Activated naive CD4-positive, alpha-beta T cell treated with anti-CD3 and anti-CD28 coated beads, Interleukin-2, amount 50 U/mL, for 16 hours (primary cell): Measurements from ENCODE around the gene MRRF.

Experiments used
- DNase-seq: peaks from one replicate; pipeline ENCODE4 v3.0.0-alpha.2; 2020

Gene MRRF

DNA sequence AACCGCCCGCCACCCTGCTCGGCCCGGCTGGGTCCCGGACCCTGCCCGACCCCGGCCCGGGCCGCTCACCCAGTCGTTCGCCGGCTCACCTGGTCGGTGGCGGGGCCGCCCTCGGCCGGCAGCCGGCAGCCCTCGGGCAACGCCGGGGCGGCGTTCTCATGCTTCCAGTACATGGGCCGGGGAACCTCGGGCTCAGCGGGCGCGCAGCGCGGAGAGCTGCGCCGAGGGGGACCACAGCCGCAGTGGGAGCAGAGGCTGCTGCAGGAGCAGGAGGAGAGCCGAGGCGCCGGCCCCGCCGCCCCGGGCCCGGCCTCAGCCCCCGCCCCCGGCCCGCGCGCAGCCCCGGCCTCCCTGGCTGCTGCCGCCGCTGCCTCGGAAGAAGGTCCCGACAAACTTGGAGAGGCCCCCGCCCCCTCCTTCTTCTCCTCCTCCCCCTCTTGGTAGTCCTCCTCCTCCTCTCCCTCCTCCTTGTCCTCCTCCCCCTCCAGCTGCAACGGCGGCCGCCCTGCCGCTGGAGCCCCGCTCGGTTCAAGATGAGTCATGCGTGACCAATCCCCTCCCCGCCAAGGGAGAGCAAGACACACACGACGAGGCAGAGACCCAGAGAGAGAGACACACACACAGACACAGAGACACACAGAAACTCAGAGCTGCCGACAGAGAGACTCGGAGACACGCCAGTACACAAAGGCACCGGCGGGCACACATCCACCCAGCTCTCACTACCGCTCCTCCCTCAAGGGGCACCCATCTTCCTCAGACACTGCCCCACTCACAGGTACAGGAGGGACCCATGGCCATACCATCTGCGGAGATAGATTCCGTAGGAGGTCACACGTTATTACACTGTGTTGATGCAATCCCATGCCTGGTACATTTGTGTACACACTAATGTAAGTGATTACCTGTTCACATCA is 35.9 kb upstream of the MRRF start, which contains the start of gene LHX6:
TSS of gene LHX6 (minus strand) at position 390 of the 917 bp plus-strand sequence. CDS start at position 173, 217 bp downstream.
- DNase-seq = no peak

DNA sequence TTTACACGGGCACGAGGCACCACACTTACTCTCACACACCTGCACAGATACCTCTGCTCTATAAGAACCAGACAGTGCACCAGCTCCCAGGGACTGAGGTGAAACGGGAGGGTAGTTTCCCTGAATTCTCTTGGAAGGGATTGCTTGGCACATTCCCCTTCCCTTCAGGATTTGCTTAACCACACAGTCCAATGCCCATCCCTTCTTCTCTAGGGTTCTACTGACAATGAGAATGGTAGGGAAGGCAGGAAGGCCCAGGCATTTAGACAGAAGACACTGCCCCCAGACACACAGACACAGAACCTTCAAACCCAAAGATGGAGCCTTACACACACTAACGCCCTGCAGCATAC is 35.2 kb upstream of the MRRF start:
- DNase-seq = no peak

DNA sequence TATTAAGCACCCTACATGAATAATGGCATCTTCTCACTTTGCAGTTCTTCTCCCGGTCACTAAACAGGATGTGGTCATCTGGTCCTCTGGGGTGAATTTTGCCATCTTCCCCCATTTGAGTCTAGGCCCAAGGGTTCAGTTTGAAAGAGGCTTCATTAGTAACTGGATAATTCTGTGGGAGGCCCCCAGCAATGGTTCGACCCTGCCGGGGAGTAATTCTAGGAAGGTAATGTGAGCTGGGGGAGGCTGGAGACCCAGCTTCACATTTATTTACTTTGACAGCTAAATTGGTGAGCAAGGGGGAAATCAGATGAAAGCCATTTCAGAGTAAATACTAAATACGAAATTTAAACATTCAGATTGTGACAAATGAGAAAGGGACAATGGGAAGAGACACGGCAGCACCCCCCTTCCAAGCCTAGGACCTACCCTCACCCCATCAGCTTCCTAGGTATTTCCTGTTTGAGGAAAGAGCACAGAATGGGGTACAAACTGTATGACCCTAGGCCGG is 31.8 kb upstream of the MRRF start:
- DNase-seq = no peak

DNA sequence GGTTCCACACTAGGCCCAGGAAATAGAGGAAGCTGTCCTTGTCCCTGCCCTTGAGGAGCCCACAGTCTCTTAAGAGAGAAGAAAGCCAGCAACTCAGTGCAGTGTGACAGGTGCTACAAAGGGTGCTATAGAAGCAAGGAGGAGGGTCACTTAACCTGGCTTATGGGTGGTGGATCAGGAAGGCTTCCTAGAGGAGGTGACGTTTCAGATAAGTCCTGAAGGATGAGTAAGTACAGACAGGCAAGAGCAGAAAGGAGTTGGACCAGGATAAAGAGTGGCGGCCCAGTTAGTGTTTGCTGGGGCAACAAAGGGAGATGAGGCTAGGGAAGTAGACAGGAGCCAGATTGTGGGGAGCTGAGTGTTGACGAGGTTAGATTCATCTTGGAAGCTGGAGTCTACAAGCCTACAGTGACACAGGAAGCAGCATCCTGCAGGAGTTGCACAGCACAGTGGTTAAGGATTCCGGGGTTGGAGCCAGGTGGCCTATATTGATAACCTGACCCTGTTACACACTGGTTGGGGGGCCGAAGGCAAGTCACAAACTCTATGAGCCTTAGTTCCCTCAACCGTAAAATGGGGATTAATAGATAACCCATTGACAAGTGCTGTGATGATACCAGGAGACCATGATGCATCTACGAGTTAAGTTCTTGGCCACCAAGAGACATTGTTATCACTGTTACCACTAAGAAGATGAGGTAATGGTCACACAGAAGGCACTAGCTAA is 30.5 kb upstream of the MRRF start:
- DNase-seq = no peak

DNA sequence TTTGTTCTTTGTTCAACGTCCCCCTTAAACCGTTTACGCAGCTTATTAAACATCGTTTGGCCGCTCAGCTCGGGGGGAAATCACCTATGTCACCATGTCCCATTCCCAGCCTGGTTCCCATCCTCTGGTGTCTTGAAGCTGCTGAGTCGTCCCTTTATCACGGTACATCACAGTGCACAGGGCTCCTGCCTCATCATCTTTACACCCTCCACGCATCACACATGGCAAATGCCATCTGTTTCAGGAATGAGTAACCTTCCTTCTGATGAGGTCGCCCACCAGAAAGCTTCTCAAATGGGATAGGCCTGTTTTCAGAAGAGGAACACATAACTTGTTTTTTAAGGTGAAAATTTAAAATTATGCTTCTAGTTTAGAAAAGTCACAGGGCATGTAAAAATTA is 28.0 kb upstream of the MRRF start:
- DNase-seq = no peak

DNA sequence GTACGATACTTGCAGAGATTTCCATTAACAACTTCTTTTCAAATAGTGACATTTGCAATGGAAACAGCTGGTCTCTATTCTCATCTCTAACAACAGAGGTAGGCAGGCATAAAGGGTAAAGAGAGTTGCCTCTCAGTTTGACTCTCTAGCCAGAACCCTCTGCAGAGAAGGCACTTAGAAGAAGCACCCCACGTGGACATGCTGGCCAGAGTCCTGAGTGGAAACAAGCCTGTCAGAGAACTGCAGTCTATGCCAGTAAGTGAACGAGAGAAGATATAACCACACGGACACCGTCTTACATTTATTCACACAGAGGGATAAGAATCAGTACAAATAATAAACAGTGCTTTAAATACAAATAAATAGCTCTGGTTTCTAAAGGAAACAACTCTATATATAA is 25.0 kb upstream of the MRRF start:
- DNase-seq = no peak

DNA sequence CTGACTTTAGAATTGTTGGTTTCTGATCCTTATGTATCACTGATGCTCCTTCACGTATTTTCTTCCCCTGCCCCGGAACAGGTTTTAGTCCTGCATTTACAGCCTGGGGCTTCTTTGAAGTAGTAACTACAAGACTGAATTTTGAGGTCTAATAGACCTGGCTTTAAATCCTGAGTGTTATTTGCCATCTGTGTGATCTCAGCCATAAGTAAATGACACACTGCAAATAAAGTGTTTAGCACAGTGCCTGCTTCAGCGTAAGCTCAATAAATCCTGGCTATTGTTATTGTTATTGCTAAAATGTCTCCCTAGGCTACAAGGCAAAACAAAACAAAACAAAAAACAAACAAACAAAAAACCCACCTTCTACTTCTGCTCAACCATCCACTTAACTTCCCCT is 20.3 kb upstream of the MRRF start:
- DNase-seq = no peak

DNA sequence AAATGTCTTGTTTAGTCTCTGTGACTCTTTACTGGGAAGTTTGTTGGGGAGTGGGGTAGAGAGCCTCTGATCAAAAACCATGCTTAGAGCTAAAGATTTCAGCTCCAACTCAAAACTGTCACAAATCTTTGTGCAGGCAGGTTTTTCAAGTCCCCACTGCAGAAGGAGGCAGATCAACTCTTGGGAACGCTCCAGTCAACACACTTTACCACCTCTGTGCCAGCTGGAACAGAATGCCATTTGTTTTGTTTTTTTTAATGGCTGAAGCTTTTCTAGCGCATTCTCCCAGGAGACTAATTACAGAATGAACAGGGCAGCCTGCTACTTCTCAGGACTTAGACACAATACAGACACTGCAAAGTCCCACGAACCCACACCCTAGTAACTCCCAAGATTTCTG is 18.0 kb upstream of the MRRF start:
- DNase-seq = no peak

DNA sequence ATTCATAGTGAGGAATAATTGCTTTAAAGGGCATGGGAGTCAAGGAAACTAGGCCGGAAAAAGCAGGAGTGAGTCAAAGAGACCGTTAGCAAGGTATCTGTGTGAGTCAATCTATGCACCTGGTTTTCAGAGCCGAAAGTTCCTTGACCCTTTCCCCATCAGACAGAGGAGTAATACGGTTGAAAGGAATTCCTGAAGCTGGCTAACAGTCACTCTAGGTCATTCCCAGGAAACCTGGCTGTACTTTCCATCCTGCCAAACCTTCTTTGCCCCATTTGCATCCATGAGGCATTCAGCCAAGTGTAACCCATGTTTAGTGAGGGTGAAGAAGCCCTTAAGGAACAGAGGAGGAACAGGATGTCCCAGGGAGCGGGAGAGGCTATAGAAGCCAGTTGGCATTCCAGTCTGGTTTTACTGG is 16.2 kb upstream of the MRRF start:
- no peak for DNase-seq

DNA sequence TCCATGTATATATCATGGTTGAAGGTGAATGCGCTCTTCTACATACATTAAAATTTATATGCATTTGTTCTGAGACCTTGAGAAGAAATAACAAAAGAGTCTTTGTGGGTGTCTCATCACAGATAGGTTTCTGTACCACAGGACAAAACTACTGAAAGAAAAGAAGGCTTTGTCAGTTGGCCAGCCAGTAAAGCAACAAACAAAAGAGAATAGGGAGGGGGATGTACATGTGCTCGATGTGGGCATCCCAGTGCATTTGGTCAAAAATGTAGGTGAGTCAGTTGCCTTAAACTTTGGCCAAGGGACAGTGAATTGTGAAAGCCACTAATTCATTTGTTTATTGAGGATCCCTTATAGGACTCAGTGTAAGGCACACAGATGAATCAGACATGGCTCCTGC is 13.3 kb upstream of the MRRF start:
- no peak for DNase-seq

DNA sequence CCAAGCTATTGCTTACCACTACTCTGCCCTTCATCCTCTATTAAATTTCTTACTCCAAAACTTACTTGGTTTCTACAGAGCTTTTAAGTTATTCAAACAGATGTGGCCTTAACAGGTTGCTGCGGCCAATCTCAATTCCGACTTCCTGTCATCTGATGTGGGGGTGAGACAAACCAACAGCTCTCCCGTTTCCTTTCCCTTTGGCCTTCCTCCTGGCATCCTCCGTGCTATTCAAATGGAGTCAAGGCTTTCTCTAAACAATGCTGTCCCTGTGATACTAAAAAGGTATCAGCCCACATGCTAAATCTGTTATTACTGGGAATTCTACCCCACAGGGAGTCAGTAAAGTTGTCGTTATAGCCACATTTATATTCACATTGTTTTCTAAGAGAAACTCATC is 11.9 kb upstream of the MRRF start:
- DNase-seq = no peak

DNA sequence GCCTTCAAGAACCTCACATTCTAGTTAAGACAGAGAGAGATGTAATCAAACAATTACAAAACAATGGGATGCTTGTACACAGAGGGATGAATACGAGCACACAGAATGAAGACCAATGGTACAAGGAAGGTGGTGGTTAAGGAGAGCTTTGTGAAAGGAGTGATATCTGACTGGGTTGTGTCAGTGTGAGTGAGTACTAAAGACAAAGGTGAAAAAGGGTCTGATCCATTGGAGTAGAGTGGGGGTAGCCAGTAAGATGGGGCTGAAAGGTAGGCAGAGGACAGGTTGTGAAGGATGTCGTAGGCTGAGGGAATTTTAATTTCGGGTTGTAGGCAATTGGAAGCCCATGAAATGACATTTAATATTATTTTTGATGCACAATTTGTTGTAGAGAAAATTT is 9.9 kb upstream of the MRRF start:
- DNase-seq = no peak

DNA sequence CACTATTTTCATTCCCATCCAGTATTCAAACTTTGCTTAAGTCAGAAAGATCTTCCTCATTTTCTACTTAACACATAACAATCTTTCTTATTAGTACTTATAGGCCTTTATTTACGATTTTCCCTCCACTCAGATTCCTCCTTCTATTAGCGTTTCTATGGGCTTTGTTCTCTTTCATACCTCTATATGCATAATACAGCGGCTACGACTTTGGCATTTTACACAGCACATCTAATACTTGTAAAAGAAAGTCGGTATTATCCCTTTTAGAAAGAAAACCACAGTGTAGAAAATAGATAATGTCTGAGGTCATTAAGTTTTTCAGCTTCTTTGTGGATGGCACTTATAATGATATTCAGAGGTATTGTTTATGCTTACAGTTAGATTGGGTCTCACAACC is 8.5 kb upstream of the MRRF start:
- DNase-seq = no peak

DNA sequence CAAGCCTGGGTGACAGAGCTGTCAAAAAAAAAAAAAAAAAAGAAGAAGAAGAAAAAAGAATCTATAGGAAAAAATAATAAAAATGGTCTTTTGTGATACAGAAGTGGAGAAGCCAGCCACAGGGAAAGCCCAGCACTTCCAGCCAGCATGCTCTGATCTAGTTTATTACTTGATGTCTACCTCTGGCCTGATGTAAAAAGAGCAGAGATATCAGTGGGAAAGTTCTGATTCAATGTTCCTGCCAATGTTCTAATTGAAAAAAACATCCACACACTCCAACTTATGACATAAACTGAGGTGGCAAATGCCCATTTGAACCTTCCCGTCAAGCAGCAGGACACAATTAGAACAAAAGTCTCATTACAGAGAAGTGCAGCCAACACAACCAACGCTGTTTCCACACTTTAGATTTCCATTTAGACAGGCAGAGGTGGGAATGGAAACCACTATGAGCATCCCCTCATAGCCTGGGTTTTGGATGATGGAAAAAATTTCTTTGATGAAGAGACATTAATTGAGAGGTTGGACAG is 5.7 kb upstream of the MRRF start:
- DNase-seq = no peak

DNA sequence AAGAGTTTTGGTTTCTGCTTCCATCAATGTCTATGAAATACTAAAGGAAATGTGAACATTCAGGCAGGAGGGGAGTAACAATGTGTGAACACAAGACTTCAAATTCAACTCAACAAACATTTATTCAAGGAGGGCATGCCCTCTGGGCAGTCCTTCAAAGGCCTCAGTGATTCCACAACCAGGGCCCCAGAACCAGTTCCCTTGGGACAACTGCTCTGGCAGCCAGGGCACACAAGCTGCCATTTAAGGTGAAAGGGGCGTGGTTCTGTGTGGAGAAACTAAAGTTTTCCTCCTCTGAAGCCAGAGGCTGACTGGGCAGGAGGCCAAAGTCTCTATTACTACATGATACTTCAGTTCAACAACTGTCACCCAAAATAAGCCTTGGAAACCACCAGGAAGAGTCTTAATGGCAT is 3.2 kb upstream of the MRRF start:
- no peak for DNase-seq

DNA sequence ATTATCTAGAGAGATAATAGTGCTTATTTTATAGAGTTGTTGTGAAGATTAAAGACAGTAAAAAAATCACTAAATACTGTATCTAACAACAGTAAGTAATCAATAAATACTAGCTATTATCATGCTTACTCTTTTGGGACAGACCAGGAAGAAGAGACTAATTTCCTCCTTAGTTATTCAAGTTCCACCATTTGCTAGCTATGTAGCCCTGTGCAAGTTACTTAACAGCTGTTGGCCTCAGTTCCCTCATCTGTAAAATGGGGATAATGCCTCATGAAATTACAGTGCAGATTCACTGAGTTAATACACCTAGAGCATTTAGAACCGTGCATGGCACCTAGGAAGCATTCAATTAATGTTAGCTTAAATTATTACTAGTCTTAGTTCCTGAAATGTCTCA is 2.6 kb upstream of the MRRF start:
- no peak for DNase-seq

DNA sequence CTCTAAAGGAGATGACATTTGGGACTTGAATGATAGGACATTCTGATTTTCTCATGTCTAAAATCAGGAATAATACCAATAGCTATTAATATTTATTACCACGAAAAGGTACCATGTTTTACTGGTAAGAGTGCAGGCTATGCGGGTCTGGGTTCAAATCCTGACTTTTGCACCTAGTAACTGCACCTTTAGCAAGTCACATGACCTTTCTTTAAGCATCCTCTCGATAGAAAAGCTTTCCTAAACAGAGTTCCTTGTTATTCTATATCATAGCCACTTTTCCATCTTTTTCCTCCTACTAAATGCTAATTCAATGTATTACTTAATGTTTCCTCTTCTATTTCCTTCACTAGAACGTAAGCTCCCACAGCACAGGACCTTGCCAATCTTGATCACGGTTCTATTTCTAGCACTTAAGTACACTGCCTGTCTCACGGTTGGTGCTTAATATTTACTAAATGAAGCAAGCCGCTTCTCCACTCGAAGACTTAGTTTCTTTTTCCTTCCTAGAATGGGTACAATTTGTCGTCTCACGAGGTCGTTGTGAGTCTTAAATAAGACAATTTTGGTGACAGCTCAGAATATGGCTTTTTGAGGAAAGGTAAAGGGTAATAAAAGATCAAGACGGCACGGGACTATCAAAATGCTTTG is 858 bp upstream of the MRRF start:
- DNase-seq = no peak

DNA sequence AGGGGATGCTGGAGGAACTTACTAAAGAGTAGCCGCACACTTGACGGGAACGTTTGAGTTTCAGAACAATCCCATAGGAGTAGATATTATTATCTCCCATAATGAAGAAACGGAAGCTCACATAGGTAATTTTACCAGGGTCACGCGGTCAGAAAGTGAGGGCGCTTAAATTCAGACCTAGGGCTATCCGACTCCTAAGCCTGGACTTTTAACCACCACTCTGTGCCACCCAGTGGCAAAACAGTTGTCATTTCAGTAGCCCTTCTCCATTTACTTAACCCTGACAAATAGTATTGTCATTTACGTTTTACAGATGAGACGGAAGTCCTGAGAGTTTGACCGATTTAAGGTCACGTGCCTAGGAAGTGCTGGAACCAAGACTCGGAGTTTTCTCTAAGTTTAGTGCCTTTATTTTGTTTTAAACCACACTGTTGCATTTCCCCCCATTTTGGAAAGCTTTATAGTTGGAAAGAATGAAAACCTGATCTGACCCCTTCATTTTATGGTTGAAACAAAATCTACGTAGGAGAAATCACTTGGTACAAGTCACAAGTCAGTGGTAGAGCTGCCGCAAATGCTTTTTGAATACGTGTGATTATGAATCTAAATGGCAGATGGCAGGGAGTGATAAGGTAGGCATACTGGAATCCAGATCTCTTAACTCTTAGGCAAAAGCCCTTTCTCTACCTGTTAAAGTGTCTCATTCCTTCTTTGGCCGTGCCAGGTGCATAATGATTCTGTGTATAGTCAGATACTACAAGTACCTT is 650 bp downstream of the MRRF start:
- DNase-seq = peak; percentile 11

DNA sequence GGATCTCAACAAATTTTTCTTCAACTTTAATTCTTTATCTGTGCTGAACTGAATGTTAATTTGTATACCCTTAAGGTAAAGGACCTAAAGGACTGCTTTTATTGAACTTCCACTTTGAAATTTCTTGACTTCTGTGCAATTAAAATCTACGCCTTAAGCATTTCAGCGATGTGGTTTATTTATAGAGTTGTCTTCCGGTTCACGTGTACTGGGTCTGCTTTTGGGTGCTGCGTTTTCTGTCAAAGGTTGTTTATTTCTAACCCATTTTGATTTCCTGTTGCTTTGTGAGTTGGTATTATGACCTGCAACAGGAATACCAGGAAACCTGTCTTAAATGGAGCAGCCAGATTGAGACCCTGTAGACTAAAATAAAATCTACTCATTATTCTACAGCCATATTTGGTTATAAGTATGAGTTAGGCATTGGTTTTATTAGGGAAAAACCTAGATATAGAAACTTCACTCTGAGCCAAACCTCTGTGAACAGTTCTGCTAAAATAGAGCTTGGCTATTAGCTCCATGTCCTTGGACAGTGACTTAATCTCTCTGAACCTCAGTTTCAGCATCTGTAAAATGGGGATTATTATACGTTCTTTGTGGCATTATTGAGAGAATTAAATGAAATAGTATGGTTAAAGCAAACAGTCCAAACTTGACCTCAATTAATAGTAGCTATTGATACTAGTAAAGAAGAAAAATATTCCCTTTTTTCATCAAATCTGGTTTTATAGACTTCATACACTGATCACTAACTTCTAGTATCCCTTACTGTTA is 3.5 kb downstream of the MRRF start:
- DNase-seq = no peak

DNA sequence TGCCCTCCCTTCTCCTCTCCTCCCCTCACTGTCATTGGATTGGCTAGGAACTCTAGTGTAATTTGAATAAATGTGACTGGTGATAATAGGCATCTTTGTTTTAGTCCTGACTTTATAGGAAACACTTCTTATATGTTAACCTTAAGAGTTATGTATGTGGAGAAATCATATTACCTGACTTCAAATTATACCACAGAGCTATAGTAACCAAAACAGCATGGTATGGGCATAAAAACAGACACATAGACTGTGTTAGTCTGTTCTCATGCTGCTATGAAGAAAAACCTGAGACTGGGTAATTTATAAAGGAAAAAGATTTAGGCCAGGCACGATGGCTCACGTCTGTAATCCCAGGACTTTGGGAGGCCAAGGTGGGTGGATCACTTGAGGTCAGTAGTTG is 9.4 kb downstream of the MRRF start:
- no peak for DNase-seq

DNA sequence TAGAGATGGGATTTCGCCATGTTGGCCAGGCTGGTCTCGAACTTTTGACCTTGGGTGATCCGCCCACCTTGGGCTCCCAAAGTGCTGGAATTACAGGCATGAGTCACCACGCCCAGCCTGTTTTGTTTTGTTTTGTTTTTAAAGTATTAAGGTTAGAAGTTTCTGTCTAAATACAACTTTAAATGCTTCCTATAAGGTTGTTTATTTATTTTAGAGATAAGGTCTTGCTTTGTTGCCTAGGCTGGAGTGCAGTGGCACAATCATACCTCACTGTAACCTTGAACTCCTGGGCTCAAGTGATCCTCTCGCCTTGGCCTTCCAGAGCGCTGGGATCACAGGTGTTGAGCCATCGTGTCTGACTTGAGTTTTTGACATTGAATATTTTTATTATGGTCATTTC is 11.4 kb downstream of the MRRF start:
- no peak for DNase-seq
